HG03135 (cell line): ENCODE data around the gene WNK1.

Experiments
- ATAC-seq: cut with Tn5 transposase; IDR thresholded peaks from one replicate; pipeline ENCODE4 v1.9.1; 2021; ENCODE audit warnings: mild to moderate bottlenecking, moderate library complexity; ENCODE audit not compliant: unreplicated experiment

The WNK1 gene

GRCh38 chr12:938810-939209 lies 186.4 kb downstream of the WNK1 start:
- no peak for ATAC-seq

DNA sequence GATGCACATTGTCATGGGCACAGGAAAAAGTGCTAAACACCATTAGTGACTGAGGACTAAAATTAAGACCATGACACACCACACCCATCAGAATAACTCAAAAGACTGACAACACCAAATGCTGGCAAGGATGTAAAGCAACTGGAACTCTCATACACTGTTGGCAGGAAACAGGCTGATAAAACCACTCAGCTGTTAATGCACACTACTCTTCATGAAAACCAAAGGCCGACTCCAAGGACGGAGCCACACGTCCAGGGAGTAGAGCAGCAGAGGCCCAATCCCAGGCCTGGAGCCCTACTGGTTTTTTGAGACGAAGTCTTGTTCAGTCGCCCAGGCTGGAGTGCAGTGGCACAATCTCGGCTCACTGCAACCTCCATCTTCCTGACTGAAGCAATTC lies 190.7 kb downstream of the WNK1 start:
- ATAC-seq = no peak

DNA sequence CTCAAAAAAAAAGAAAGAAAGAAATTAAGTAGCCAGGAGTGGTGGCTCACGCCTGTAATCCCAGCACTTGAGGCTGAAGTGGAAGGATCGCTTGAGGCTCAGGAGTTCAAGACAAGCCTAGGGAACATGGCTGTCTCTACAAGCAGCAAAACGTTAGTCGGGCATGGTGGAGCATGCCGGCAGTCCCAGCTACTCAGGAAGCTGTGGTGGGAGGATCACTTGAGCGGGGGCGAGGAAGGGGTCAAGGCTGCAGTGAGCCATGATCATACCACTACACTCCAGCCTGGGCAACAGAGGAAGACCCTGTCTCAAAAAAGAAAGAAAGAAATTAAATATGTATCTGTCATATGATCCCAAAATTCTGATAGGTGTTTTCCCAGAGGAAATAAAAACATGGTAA lies 191.8 kb downstream of the WNK1 start:
- ATAC-seq = no peak

GRCh38 chr12:946212-946611 lies 193.8 kb downstream of the WNK1 start:
- ATAC-seq = no peak

- ATAC-seq = no peak
These were observed 194.3 kb downstream of the WNK1 start for GRCh38 chr12:946631-947030.

DNA sequence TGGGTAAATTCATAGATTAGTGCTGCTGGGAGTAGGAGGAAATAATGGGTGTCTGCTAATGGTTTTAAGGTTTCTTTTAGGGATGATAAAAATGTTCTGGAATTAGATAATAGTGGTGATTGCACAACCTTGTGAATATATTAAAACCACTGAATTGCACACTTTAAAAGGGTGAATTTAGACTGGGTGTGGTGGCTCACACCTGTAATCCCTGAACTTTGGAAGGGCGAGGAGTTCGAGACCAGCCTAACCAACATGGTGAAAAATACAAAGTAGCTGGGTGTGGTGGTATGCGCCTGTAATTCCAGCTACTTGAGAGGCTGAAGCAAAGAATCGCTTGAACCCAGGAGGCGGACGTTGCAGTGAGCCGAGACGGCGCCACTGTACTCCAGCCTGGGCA lies 195.9 kb downstream of the WNK1 start:
- no peak for ATAC-seq

- peak; percentile 72 for ATAC-seq
These were observed 197.2 kb downstream of the WNK1 start, which contains the start of gene RAD52 for GRCh38 chr12:949453-950191. TSS of gene RAD52 (minus strand) at chr12:949694. CDS start at chr12:933058, 16,636 bp downstream.

DNA sequence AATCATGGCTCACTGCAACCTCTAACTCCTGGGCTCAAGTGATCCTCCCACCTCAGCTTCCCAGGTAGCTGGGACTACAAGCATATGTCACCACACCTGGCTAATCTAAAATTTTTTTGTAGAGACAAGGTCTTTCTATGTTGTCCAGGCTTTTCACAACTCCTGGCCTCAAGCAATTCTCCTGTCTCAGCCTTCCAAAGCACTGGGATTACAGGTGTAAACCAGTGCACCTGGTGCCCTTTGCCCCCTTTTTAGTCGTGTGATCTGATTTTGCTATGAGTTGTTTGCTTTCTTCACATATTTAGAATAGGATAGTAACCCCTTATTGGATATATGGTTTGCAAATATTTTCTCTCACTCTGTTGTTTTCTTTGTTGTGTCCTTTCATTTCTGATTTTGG lies 198.8 kb downstream of the WNK1 start:
- ATAC-seq = no peak

- no peak for ATAC-seq
These were observed 201.4 kb downstream of the WNK1 start for GRCh38 chr12:953776-954175.

- ATAC-seq = no peak
These were observed 202.4 kb downstream of the WNK1 start for GRCh38 chr12:954741-955140.

DNA sequence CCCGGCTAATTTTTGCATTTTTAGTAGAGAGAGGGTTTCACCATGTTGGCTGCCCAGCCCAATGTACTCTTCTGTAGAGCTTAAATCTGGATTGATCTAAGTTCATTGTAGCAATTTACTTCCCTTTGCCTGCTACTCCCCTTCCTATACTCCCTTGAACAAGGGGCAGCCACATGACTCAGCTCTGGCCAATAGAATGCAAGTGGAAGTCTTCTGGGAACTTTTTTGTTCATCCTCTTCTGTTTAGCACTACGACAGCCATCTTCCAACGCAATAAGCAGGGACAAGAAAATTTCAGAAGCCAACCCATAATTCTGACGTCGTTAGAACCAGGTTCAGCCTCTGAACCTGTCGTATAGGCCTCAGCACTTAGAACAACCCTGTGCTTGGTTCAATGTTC lies 203.6 kb downstream of the WNK1 start:
- ATAC-seq = no peak

GRCh38 chr12:958588-959123 lies 206.3 kb downstream of the WNK1 start:
- ATAC-seq = peak; percentile 65
